Measurements from ENCODE around the gene NEURL2.

DNA sequence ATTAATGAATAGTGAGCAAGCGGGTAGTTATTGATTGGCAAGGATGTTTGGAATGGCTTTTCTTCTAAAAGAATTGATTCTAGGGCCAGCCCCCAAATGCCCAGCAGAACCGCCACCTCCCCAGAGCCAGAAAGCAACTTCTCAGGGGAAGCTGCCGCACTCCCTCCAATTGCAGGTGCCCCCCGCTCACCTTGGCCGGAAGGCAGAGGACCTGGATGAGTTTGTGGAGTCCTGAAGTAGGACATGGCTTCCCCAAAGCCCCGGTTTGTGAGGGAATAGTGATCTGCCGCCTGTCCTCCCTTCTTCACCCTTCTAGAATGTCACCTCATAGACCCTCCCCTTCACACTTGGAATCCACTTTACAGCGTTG lies 3.7 kb downstream of the NEURL2 start, which contains the start of gene SPATA25:
- TF ChIP-seq, protein P1, sequence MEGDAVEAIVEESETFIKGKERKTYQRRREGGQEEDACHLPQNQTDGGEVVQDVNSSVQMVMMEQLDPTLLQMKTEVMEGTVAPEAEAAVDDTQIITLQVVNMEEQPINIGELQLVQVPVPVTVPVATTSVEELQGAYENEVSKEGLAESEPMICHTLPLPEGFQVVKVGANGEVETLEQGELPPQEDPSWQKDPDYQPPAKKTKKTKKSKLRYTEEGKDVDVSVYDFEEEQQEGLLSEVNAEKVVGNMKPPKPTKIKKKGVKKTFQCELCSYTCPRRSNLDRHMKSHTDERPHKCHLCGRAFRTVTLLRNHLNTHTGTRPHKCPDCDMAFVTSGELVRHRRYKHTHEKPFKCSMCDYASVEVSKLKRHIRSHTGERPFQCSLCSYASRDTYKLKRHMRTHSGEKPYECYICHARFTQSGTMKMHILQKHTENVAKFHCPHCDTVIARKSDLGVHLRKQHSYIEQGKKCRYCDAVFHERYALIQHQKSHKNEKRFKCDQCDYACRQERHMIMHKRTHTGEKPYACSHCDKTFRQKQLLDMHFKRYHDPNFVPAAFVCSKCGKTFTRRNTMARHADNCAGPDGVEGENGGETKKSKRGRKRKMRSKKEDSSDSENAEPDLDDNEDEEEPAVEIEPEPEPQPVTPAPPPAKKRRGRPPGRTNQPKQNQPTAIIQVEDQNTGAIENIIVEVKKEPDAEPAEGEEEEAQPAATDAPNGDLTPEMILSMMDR (IDR thresholded peaks at IDR 0.05 in 8 of 11, conservative IDR thresholded peaks at IDR 0.05 in 3 of 11) = no peak
- no peak for TF ChIP-seq POLR2AphosphoS5 (IDR thresholded peaks at IDR 0.05)

Data from spleen (tissue), 7 donors.